ENCODE measurements around the gene SYCE3.
"Not testable (repeated sequence)": the region's sequence is repeated elsewhere in the genome, so short reads cannot be mapped to it uniquely, and the experiment has no call there.

The SYCE3 gene

DNA sequence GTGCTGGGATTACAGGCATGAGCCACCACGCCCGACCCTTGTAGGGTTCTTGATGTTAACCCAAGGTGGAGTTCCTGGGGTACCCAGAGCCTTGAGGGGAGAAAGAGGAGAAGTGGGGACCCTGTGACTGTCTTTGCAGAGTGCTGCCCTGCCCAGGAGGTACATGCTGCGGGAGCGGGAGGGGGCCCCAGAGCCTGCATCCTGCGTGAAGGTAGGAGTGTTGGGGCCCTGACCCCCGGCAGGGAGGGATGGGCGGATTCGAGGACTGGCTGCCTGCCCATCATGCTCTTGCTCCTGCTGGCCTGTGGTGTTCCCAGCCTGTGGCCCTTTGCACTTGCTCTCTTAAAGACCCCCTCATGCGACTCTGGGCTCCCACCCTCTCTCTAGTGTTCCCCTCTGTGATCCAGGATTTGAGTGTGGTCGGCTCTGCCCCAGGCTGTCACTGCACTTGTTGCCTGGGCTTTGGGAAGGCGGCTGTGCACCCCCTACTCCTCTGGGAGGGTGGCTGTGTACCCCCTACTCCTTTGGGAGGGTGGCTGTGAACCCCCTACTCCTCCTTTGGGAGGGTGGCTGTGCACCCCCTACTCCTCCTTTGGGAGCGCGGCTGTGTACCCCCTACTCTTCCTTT, 41.8 kb downstream of the SYCE3 start:
- no peak for DNase-seq (ENCODE audit: low read depth, low spot score)

DNA sequence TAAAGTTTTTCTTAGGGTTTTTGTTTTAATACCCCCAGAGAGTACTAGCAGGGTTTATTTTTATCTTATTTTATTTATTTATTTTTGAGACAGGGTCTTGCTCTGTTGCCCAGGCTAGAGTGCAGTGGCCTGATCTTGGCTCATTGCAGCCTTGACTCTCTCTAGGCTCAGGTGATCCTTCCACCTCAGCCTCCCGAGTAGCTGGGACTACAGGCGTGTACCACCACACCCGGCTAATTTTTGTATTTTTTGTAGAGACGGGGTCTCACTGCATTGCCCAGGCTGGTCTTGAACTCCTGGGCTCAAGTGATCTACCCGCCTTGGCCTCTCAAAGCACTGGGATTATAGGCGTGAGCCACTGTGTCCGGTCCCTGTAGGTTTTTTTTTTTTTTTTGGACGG, 42.5 kb downstream of the SYCE3 start:
- DNase-seq (ENCODE audit: low read depth, low spot score) = not testable (repeated sequence)

DNA sequence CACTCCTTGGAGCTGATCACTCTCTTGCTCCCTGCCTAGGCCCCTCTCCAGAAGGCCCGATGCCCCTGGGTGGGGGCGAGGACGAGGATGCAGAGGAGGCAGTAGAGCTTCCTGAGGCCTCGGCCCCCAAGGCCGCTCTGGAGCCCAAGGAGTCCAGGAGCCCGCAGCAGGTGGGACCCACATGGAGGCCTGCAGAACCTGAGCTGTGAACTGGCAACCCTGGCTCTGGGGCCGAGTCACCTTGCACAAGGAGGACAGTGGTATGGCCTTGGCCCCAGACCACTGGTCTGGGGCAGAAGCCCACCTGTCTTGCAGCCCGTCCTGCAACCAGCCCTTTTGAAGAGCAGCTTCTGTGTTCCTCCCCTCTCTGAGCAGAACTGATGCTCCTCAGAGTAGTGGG, 43.6 kb downstream of the SYCE3 start:
- DNase-seq (ENCODE audit: low read depth, low spot score) = no peak

DNA sequence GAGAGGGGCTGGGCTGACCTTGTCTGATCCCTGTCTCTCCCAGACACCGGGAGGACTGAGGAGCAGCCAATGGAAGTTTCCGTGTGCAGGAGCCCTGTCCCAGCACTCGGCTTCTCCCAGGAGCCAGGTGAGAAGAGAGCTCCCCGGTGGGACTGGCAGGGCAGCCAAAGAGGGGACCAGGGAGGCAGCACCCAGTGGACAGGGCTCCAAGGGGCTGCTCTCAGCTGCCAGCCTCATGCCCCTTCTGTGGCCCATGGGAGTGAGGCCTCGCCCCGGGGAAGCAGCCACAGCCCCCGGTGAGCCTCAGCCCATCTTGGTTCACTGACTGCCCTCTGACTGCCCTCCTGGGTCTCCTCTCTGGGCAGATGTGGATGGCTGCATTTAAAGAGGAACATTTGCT, 44.1 kb downstream of the SYCE3 start:
- DNase-seq (ENCODE audit: low read depth, low spot score) = no peak

DNA sequence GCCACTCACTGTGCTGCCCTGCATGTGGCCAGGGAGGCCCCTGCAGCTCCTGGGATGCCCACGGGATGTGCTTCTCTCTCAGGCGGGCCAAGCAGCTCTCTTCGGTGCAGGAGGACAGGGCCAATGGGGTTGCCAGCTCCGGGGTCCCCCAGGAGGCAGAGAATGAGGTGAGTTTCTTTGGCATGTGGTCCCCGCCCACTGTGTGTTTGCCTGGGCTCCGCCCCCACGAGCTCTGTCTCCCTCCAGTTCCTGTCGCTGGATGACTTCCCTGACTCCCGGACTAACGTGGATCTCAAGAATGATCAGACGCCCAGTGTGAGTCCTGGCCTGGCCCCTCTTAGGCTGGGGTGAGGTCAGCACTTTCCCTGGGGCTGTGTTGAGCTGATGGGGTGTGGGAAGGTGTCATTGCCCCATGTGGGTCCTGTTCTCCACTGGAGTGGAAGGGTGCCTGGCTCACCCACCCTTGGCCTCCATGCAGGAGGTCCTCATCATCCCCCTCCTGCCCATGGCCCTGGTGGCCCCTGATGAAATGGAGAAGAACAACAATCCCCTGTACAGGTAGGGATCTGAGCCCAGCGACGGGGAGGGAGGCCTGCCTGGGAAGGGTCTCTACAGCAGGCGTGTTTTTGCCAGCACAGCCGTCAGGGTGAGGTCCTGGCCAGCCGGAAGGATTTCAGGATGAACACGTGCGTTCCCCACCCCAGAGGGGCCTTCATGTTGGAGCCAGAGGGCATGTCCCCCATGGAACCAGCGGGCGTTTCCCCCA, 45.0 kb downstream of the SYCE3 start:
- no peak for DNase-seq (ENCODE audit: low read depth, low spot score)

DNA sequence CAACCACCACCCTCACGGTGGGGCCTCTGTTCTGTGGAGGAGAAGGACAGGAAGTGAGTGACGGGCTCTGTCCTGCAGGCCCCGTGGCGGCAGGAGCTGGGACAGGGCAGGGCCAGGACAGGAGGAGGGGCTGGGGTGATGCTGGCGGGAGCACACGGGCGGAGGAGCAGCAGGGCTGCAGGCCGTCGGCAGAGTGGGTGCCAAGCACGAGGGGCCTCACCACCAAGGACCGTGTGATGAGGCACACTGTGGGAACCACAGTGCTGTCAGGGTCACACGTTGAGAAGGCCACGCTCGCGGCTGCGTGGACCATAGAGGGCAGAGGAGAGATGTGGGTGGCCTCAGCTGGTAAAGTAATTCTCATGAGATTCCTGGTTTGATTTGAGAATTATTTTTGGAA, 45.8 kb downstream of the SYCE3 start:
- DNase-seq (ENCODE audit: low read depth, low spot score) = no peak

DNA sequence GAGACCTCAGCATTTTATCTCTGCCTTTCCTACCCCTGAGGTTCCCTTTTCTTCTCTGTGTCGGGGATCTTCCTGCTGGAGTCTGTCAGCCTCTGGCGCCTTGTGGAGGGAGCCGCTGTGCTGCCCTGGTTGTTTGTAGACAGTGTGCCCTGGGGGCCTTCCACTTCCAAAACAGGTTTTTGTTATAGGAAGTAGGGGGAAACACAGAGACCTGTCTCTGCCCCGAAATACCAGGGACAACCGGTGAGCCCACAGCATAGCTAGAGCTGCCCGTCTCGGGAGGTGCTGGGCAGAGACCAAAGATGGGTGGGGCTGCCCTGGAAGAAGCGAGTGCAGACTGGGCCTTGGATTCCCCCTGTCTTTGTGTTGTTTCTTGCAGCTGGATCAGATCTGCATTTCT, 46.7 kb downstream of the SYCE3 start:
- DNase-seq (ENCODE audit: low read depth, low spot score) = no peak

DNA sequence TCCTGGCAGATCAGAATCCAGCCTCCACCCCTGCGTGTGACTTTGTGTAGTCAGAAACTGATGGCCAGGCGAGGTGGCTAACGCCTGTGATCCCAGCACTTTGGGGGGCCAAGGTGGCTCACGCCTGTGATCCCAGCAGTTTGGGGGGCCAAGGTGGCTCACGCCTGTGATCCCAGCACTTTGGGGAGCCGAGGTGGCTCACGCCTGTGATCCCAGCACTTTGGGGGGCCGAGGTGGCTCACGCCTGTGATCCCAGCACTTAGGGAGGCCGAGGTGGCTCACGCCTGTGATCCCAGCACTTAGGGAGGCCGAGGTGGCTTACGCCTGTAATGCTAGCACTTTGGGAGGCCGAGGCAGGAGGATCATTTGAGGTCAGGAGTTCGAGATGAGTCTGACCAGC, 49.5 kb downstream of the SYCE3 start:
- no peak for DNase-seq (ENCODE audit: low read depth, low spot score)

DNA sequence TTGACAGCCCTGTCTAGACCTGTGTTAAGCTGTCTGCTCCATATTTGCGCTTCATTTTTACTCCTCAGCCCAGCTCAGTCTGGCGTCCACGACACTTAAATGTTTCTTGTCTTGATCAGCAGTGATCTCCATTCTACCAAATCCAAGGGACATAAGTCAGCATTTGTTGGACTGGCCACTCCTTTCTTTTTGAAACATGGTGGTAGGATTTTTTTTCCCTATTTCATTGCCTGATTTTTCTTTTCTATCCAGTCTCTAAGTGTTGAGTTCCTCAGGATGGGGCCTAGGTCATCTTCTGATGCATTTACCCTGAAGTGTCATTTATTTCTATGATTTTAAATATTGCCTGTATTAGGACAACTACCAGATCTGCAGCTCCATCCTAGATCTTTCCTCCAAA, 53.8 kb downstream of the SYCE3 start:
- DNase-seq (ENCODE audit: low read depth, low spot score) = no peak

DNA sequence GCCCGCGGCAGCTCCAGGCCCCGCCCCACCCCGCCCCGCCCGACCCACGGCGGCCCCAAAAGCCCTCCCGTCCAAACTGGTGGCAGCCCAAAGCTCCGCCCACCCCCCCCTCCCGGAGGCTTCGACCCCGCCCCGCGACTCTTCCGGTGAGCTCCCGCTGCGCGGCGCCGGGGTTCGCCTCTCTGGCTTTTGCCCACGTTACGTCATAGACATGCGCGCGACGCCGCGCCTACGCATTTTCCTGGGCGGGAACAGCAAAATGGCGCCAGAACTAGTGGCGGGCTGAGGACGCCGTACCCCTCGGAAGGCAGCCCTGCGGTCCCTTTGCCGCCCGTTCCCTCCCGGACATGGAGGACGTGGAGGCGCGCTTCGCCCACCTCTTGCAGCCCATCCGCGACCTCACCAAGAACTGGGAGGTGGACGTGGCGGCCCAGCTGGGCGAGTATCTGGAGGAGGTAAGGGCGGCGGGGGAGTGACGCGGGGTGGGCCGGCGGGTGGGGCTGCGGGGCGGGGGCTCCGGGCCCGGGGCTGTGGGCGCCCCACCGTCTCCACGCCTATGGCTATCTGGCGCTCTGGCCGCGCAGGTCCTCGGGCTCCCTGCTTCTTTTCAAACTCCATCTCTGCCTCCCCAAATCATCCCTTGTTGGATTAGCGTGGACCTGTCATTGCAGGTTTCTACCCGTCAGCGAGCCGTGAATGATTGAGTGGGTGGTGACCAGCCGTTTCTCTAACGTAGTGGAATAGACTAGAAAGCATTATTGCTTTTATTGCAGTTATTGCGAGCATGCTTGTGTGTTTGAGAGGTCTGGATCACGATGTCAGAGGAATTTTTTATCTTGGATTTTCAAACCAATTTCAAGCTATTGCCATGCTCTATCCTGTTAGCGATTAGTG, 54.5 kb downstream of the SYCE3 start, which contains the start of gene NCAPH2:
TSS of gene NCAPH2 (plus strand) at position 234 of the 894 bp plus-strand sequence. CDS start at position 348, 114 bp downstream.
- DNase-seq (ENCODE audit: low read depth, low spot score) = peak; percentile 77

DNA sequence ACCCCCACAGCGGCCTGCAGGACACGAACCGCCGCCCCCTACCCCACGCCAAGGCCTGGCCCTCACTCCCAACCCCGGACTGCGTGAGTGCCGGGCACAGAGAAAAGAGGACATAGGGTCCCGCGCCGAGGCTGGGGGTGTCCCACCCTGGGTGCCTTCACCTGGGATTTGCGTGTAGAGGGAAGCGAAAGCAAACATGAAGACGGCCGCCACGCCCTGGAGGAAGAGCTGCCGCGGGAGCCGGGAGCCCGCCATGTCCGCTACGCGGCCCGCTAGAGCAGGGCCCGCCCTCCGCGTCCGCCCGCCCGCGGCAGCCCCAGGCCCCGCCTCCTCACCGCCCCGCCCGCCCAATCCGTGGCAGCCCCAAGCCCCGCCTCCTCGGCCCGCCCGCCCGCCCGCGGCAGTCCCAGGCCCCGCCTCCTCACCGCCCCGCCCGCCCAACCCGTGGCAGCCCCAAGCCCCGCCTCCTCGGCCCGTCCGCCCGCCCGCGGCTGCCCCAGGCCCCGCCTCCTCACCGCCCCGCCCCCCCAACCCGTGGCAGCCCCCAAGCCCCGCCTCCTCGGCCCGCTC, 55.2 kb downstream of the SYCE3 start, which contains the start of gene LMF2:
TSS of gene LMF2 (minus strand) at position 282 of the 570 bp plus-strand sequence. CDS start at position 255, 27 bp downstream.
- no peak for DNase-seq (ENCODE audit: low read depth, low spot score)

DNA sequence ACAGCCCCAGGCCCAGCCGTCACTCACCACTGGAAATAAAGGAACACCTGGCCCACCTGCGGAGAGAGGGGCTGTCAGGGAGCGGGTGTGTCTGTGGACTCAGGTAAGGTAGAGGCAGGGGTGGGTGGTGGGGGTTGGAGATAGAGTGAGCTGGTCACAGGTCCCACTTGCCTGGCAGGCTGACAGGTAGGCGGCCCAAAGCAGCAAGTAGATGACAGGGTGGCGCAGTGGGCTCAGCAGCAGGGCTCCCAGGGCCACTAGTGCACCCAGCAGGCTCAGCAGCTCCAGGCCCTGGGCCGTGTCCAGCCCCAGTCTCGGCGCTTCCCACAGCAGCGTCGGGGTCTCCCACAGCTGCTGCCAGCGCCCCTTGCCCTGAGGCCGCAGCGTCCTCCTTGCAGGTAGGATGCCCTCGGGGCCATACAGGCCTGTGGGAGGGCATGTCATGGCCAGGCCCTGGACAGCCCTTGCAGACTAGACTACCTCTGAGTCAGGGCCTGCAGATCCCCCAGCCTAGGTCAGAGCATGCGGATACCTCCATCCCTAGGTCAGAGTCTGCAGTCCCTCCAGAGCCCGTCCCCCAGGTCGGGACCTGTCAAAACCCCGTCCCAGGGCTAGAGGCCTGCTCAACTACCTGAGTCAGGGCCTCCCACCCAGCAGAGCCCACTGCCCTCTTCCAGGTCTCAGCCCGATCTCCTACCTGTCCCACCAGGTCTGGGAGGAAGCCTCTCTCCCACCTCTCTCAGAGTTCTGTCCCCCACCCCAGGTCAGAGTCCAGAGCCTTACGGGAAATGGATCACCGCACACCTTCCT, 55.9 kb downstream of the SYCE3 start:
- no peak for DNase-seq (ENCODE audit: low read depth, low spot score)

DNA sequence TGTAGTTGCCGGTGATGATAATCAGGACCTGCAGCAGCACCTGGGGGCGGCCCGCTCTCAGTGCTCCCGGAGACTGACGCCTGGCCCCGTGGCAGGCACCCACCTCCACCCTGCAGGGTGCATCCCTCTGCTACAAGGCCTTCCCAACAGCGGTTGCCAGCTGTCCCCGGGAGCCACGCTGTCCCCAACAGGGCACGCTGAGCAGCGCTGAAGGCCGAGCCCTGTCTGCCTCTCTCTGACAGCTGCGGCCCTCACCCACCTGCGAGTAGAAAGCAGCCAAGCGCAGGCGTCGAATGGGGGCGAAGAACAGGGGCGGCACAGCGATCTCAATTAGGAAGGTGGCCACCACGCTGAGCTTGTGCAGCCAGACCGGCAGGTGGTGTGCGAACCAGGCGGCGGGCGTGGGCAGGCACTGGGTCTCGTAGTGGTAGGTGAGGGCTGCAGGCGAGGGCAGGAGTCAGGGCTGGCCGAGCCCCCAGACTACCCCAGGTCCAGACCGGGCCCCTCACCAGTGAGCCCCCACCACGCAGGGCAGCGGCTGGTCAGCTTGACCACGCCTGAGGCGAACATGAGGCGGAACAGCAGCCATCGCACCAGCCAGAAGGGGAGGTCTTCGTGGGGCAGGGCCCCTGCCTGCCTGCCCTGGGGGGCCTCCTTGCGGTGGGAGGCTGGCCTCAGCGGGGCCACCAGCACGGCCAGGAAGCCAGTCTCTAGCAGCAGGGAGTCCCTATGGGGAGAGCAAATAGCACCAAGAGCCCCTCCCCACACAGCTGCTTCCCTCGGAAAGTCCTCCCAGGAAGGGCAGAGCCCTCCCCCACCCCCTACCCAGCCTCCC, 56.7 kb downstream of the SYCE3 start:
- DNase-seq (ENCODE audit: low read depth, low spot score) = no peak

DNA sequence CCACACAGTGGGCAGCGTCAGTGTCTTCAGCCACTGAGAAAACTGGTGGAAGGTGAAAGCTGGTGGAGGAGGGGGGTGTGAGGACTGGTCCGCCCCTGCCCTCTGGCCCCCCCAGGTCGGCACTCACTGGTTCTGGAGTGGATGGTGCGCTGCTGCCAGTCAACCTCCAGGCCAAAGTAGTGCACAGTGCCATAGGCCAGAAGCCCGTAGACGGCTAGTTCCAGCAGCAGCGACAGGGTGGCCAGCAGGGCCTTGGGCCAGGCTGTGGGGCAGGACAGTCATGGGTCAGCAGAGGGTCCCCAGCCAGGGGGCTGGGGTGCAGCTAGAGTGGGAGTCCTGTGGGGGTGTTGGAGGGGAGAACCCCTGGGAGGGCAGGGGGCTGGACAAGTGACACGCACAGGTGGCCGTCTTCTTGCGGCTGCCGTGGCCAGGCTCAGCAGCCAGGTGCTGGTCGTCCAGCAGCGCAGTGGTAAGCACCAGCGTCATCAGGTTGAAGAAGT, 57.4 kb downstream of the SYCE3 start:
- no peak for DNase-seq (ENCODE audit: low read depth, low spot score)

DNA sequence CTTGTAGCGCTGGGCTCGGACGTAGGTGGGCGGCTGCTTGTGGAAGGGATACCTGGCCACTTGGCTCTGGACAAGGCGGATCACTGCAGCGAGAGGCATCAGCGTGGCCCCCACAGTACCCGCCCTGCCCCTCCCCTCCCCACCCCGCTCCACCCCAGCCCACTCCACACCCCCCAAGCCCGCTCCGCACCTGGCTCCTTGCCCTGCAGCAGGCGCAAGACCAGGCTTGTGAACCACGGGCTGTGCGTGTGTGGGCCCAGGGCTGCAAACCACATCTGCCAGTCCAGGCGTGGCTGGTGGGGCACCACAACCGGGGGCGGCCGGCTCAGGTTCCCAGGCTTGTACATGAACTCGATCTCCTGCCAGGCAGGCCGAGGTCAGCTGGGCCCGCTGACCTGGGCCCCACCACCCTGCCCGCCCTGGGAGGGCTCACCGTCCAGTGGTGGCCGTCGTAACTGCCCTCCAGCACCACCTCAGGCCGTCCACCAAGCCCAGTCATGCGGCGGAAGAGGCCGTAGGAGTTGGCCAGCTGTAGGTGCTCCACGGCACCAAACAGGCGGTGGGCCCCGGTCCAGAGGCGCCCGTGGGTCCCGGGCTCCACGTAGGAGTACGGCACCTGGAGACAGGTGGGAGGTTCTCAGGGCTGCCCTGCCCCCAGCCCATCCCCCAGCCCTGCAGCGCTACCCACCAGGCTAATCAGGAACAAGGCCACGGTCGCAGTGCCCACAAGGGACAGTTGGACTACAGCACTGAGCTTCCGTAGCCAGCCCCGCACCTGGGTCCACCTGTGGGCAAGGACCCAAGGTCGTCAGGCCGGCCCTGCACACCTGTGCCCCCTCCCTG, 58.1 kb downstream of the SYCE3 start:
- no peak for DNase-seq (ENCODE audit: low read depth, low spot score)

DNA sequence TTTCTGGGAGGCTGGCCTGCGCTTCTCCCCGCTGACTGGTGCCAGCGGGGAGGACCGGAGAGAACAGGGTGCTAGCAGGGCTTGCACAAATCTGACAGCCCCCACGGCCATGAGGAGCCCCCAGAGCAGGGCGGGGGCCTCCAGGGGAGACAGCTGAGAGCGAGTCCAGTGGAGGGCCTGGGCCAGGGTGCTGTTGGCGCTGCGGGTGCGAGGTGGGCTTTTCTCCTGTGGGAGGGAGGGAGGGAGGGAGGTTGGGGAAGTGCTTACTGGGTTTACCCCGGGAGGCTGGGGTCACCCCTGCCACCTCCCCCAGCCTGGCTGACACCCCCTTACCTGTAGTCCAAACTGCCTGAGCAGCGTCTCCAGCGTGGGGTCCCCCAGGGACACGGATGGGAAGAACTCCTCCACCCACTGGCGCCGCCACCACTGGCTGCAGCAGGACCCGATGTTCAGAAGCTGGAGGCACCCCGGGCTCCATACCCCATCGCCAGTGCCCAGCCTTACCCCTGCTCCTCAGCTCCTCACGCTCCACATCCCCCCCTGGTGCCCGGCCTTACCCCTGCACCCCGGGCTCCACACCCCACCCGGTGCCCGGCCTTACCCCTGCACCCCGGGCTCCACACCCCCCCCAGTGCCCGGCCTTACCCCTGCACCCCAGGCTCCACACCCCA, 59.1 kb downstream of the SYCE3 start:
- DNase-seq (ENCODE audit: low read depth, low spot score) = no peak

DNA sequence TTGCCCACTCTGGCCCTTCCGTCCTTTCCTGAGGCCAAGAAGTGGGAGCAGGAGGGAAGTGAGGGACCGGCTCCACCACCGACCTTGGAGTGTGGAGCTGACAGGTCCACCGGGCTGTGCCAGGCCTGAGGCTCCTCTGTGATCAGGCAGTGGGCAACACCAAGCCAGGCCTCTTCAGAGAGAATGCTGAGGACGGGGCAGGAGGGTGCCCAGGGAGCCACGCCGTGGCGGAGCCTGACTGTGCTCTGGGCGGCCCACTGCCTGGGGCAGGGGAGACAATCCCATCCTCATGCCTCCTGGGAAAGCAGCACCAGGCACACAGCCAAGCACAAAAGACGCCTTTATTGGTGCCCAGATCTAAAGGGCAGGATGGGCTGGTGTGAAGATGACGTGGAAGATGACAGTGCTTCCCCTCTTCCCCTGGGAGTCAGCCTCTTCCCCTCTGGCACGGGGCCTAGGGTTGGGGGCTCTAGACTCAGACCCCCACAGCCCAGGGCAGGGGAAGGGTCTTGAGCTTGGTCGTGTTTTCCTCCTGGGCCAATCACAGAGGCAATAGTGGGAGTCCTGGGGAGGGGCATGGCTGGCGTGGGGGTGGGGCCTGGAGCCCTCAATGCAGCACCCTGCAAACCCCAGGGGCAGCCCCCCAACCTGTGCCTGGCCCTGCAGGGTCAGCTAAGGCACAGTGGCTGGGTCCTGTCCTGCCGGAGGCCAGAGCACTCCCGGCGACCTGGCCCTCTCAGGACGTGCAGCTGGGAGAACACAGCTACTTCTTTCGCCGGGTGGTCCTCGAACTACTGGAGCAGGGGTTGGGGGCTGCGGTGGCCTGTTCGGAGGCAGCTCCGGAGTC, 59.9 kb downstream of the SYCE3 start:
- no peak for DNase-seq (ENCODE audit: low read depth, low spot score)
